Head of caudate nucleus (tissue), 42 donors: Measurements from ENCODE around the gene TTC39B.

ENCODE experiments used
- DNase-seq, 42 donors: peaks; one replicate each; pipeline versions ENCODE4 v3.0.0 to v3.0.0-alpha.2; 2020 to 2021; ENCODE audit warnings: mixed read lengths in 7 of 42
- intact Hi-C: fragments of 100-400 bp; cut with DNase I; formaldehyde crosslinking; loops from one replicate; pipeline ENCODE4 v1.15.0; 2022

TTC39B gene

DNA sequence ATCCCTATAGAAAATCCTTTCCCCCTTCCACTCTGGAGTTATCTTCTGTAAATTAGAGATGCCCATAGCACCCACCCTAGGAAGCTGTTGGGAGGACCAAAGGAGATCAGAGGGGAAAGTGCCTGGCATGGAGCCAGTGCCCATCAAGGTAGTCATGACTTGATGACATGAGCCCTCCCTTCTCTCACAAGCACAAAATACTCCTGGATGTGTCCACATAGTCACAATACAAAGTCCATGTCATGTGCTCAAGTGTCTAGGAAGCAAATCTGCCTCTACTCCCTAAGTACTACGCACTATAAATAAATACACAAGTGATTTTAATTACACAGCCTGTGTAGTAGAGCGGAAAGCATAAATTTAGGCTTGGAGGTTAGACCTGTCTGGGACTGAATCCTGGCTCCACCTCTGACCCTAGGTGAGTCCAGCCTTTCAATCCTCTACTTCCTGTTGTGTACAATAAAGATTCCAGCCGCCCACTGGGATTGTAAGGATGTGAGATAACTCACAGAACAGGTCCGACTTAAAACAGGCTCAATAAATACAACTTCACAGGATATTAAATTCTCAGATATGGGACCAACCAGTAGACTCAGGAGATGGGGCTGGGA lies 30.6 kb downstream of the TTC39B start:
- DNase-seq = no peak
- intact Hi-C loops = loop anchor here (10.0 kb wide), 1 partner anchor 148 kb away; the partner anchor contains the start of gene SNAPC3

GRCh38 chr9:15274425-15274824 lies 32.6 kb downstream of the TTC39B start:
- intact Hi-C loops = loop anchor here (10.0 kb wide), 1 partner anchor 150 kb away; the partner anchor contains the start of gene SNAPC3
- no peak for DNase-seq

- intact Hi-C loops = loop anchor here (10.0 kb wide), 1 partner anchor 152 kb away; the partner anchor contains the start of gene SNAPC3
- DNase-seq = no peak
Measured at GRCh38 chr9:15272377-15272928, 34.6 kb downstream of the TTC39B start.

DNA sequence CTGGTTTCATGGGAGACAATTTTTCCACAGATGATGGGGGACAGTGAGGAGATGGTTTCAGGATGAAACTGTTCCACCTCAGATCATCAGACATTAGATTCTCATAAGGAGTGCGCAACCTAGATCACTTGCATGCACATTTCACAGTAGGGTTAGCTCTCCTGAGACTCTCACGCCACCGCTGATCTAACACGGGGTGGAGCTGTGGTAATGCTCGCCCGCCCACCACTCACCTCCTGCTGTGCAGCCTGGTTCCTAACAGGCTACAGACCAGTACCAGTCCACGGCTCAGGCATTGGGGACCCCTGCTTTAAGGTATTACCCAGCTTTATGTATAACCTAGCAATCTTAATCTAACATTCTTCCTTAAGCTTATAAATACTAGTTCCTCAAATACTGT lies 35.6 kb downstream of the TTC39B start:
- intact Hi-C loops = loop anchor here (10.0 kb wide), 1 partner anchor 153 kb away; the partner anchor contains the start of gene SNAPC3
- no peak for DNase-seq

DNA sequence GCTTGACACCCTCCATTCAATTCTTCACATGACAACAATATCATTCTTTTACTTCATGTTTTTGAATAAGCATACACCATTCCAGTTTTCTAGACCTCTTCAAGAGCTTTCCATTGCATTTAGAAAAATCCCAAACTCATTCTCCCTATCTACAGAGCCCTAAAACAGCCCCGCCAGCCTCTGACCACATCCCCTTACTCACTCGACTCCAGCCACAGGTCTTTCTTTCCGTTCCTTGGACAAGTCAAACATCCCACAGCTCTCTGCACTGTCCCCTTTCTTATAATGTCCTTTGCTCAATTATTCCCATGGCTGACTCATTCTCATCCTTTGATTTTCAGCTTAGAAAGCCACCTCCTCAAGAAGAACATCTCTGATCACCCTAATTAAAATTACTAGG lies 38.2 kb downstream of the TTC39B start:
- no peak for DNase-seq
- intact Hi-C loops = no loop called here

GRCh38 chr9:15268317-15268716 lies 38.7 kb downstream of the TTC39B start:
- intact Hi-C loops = no loop called here
- no peak for DNase-seq

- intact Hi-C loops = no loop called here
- DNase-seq = no peak
Measured at GRCh38 chr9:15264918-15265317, 42.1 kb downstream of the TTC39B start.

GRCh38 chr9:15262581-15262980 lies 44.4 kb downstream of the TTC39B start:
- no peak for DNase-seq
- intact Hi-C loops = no loop called here

GRCh38 chr9:15256426-15256825 lies 50.6 kb downstream of the TTC39B start:
- intact Hi-C loops = no loop called here
- no peak for DNase-seq

DNA sequence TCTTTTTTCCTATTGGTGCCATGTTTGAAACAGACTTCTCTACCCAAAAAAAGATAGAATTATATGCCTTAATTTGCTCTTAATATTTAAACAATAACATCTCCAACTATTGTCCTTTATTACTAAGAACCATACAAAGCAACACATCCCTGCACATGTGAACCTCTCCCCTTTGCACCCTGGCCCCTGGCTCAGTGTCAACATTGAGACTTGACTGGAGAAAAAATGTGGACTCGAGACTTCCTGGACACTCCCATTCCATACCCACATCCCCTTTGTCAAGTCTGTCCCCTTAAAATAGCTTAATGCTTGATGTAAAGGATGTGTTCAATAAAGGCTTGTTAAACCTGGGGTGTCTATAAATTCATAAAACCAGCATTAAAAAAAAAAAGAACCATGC lies 53.2 kb downstream of the TTC39B start:
- intact Hi-C loops = no loop called here

DNA sequence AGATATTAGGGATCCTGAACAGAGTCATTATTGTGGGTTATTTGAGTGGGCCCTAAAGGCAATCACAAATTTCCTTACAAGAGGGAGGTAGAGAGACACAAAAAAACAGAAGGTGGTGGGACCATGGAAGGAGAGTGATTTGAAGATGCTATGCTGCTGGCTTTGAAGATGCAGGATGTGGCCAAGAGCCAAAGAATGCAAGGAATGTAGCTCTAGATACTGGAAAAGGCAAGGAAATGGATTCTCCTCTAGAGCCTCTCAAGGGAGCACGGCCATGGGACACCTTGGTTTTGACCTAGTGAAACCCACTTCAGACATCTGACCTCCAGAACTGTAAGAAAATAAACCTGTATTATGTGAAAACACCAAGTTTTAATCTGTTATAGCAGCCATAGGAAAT lies 53.8 kb downstream of the TTC39B start:
- no peak for DNase-seq
- intact Hi-C loops = no loop called here

More for the DNA sequence above, 53.2 kb downstream of the TTC39B start:
- no peak for DNase-seq

DNA sequence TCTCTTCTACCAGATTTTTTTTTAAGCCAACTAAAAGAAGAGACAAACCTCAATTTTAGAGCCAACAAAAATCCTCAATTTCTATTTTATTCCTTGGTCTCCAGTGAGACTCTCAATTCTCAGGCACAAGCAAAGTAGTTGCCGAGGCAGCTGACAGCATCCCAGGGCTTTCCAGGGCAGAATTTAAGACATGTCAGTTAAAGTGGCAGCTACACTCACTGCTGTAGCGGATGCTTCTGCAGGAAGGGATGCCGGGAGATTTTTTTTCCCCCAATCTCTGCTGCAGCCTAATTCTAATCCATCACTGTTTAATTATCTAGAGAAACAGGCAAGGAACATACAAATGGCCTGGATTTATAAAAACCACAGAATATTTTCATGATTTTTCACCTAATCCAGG lies 57.0 kb downstream of the TTC39B start:
- intact Hi-C loops = no loop called here
- peak in 38 of 42 donors; percentile 8 to 84 (median 52) for DNase-seq

GRCh38 chr9:15249042-15249818 lies 57.8 kb downstream of the TTC39B start:
- intact Hi-C loops = no loop called here
- peak in 17 of 42 donors; percentile 7 to 56 (median 32) for DNase-seq

GRCh38 chr9:15248621-15249020 lies 58.4 kb downstream of the TTC39B start:
- intact Hi-C loops = no loop called here
- DNase-seq = no peak

- intact Hi-C loops = no loop called here
- DNase-seq = no peak
Measured at GRCh38 chr9:15248081-15248480, 58.9 kb downstream of the TTC39B start.

- DNase-seq = no peak
- intact Hi-C loops = no loop called here
Measured at GRCh38 chr9:15246708-15247107, 60.3 kb downstream of the TTC39B start.

GRCh38 chr9:15246243-15246642 lies 60.8 kb downstream of the TTC39B start:
- intact Hi-C loops = no loop called here
- no peak for DNase-seq

DNA sequence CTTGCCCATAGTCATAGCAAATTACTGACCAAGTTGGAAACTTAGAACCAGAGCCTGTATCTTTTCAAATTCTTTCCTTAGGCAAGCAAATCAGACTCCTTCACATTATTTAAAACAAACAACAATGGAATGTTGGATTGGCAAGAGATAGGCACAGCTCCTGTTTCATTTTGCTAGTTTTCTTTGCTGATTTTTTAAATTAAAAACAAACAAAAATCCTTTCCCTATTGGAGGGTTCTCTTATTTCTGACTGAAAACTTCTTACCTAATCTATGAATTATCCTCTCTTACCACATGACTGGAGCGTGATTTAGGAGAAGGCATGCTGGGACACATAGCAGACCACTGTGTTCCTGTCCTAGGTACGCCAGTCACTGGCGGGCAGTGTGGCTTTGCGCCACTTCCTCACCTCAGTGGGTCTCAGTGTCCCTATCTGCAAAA lies 63.0 kb downstream of the TTC39B start:
- intact Hi-C loops = no loop called here
- DNase-seq = no peak

- intact Hi-C loops = no loop called here
- DNase-seq = no peak
Measured at GRCh38 chr9:15243081-15243480, 63.9 kb downstream of the TTC39B start.

DNA sequence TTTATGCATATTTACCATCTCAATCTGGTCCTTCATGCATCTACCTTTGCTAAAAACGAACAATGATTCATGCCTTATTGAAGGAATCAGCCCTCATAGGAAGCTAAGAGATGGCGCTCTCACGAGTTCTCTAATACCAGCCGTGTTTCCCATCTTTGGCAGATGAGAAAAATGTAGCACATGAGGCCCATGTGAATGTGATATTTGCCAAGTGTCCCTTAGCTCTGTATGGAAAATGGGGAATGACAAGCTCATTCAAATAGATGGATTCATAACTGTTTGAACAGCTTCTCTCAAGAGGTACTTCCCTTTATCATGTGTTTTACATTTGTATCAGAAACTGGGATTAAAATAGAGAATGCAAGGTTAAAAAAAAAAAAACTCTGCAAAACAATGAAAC lies 66.1 kb downstream of the TTC39B start:
- no peak for DNase-seq
- intact Hi-C loops = no loop called here
